Tibial nerve (tissue), 4 donors: Measurements from ENCODE around the gene GPR31.

Source experiments
- EP300 ChIP-seq, 2 donors: sonication (generic); formaldehyde crosslinking; IDR thresholded peaks; one replicate each; pipeline ENCODE4 v1.6.1; 2017; ENCODE audit warnings: antibody characterized with exemption in 2 of 2, mild to moderate bottlenecking in 1 of 2
- POLR2A ChIP-seq, 2 donors: fragments of 450-650 bp; IDR thresholded peaks; one replicate each; pipeline ENCODE4 v1.6.1; 2017; ENCODE audit warnings: antibody characterized with exemption in 2 of 2, mild to moderate bottlenecking in 2 of 2, moderate library complexity in 2 of 2
- TF ChIP-seq, protein P1 (sequence below), 5 experiments: fragments of 200-600 bp in 3 of 5; fragments of 450-650 bp in 2 of 5; sonication (generic) in 3 of 5; IDR thresholded peaks; one replicate each; pipeline ENCODE4 v1.5.1; 2016 to 2019; ENCODE audit warnings: antibody characterized with exemption in 5 of 5, mild to moderate bottlenecking in 3 of 5, moderate library complexity in 2 of 5

DNA sequence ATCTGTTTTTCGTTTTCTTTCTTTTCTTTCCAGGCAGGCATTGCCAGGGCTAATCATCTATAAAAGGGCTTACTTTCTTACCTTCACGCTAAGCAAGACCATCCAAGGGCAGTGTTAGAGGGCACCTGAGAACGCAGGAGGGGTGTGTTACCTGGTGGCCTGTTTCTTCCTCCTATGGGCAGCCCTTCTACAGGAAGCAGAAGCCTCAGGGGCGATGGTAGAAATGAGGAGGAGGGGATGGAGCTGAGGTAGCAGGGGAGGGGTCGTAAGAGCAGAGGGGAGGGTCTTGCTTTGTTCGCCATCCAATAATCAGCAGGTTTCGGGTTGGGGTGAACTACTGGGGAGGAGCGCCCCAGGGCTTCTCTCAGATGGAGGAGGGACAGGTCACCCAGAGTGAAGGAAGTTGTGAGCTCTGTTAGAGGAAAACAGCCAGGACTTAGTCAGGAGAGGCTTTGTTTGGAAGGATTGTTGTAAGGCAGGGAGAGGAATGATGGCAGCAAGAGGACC lies 36.4 kb downstream of the GPR31 start:
- TF ChIP-seq, protein P1, sequence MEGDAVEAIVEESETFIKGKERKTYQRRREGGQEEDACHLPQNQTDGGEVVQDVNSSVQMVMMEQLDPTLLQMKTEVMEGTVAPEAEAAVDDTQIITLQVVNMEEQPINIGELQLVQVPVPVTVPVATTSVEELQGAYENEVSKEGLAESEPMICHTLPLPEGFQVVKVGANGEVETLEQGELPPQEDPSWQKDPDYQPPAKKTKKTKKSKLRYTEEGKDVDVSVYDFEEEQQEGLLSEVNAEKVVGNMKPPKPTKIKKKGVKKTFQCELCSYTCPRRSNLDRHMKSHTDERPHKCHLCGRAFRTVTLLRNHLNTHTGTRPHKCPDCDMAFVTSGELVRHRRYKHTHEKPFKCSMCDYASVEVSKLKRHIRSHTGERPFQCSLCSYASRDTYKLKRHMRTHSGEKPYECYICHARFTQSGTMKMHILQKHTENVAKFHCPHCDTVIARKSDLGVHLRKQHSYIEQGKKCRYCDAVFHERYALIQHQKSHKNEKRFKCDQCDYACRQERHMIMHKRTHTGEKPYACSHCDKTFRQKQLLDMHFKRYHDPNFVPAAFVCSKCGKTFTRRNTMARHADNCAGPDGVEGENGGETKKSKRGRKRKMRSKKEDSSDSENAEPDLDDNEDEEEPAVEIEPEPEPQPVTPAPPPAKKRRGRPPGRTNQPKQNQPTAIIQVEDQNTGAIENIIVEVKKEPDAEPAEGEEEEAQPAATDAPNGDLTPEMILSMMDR (IDR thresholded peaks at IDR 0.05), result no peak
- no peak for TF ChIP-seq POLR2A (IDR thresholded peaks at IDR 0.05)
- TF ChIP-seq EP300 (IDR thresholded peaks at IDR 0.05), result no peak
